HEK293 (cell line): Measurements from ENCODE around the gene PIGL.

Experiments
- BCL11A ChIP-seq: fragments of 450-650 bp; formaldehyde crosslinking; IDR thresholded peaks from 2 replicates; pipeline ENCODE4 v1.5.1; 2016; ENCODE audit warnings: low read depth, missing biosample characterization, missing genetic modification characterization
- FEZF1 ChIP-seq: fragments of 450-650 bp; formaldehyde crosslinking; IDR thresholded peaks from 2 replicates; pipeline ENCODE4 v1.5.1; 2016; ENCODE audit warnings: missing biosample characterization, missing genetic modification characterization
- GLI4 ChIP-seq: fragments of 450-650 bp; formaldehyde crosslinking; IDR thresholded peaks from 2 replicates; pipeline ENCODE4 v1.5.1; 2016; ENCODE audit warnings: missing biosample characterization, missing genetic modification characterization
- GLIS2 ChIP-seq: fragments of 450-650 bp; formaldehyde crosslinking; IDR thresholded peaks from 2 replicates; pipeline ENCODE4 v1.5.1; 2016; ENCODE audit warnings: missing biosample characterization, missing genetic modification characterization
- KLF8 ChIP-seq: fragments of 450-650 bp; formaldehyde crosslinking; IDR thresholded peaks from 2 replicates; pipeline ENCODE4 v1.5.1; 2016; ENCODE audit warnings: missing biosample characterization, missing genetic modification characterization
- PATZ1 ChIP-seq: fragments of 450-650 bp; formaldehyde crosslinking; IDR thresholded peaks from 2 replicates; pipeline ENCODE4 v1.5.1; 2016; ENCODE audit warnings: missing biosample characterization, missing genetic modification characterization
- SP2 ChIP-seq: fragments of 450-650 bp; formaldehyde crosslinking; IDR thresholded peaks from 2 replicates; pipeline ENCODE4 v1.5.1; 2016; ENCODE audit warnings: missing biosample characterization, missing genetic modification characterization
- TRIM28 ChIP-seq: IDR thresholded peaks from 2 replicates; pipeline ENCODE4 v1.6.1; 2011; ENCODE audit warnings: low read length, control low read depth, borderline replicate concordance
- WT1 ChIP-seq: fragments of 450-650 bp; formaldehyde crosslinking; IDR thresholded peaks from 2 replicates; pipeline ENCODE4 v1.5.1; 2016; ENCODE audit warnings: missing biosample characterization, missing genetic modification characterization
- ZNF112 ChIP-seq: fragments of 450-650 bp; formaldehyde crosslinking; IDR thresholded peaks from 2 replicates; pipeline ENCODE4 v1.5.0; 2017; ENCODE audit warnings: missing biosample characterization, missing genetic modification characterization
- ZNF133 ChIP-seq: fragments of 450-650 bp; formaldehyde crosslinking; IDR thresholded peaks from 2 replicates; pipeline ENCODE4 v1.5.1; 2016; ENCODE audit warnings: missing biosample characterization, missing genetic modification characterization
- ZNF146 ChIP-seq: fragments of 450-650 bp; formaldehyde crosslinking; IDR thresholded peaks from 2 replicates; pipeline ENCODE4 v1.5.1; 2016; ENCODE audit warnings: missing biosample characterization, missing genetic modification characterization
- ZNF341 ChIP-seq: fragments of 450-650 bp; formaldehyde crosslinking; IDR thresholded peaks from 2 replicates; pipeline ENCODE4; 2016; ENCODE audit warnings: low read depth, missing biosample characterization, missing genetic modification characterization
- ZNF394 ChIP-seq: fragments of 450-650 bp; formaldehyde crosslinking; IDR thresholded peaks from 2 replicates; pipeline ENCODE4 v1.5.1; 2016; ENCODE audit warnings: missing biosample characterization, missing genetic modification characterization, mild to moderate bottlenecking, moderate library complexity, borderline replicate concordance
- ZNF423 ChIP-seq: fragments of 450-650 bp; formaldehyde crosslinking; IDR thresholded peaks from 2 replicates; pipeline ENCODE4 v1.5.1; 2016; ENCODE audit warnings: missing biosample characterization, missing genetic modification characterization
- ZNF433 ChIP-seq: fragments of 450-650 bp; formaldehyde crosslinking; IDR thresholded peaks from 2 replicates; pipeline ENCODE4 v1.5.1; 2016; ENCODE audit warnings: missing biosample characterization, missing genetic modification characterization, low read depth
- ZNF514 ChIP-seq: fragments of 450-650 bp; formaldehyde crosslinking; IDR thresholded peaks from 2 replicates; pipeline ENCODE4 v1.5.1; 2016; ENCODE audit warnings: missing biosample characterization, missing genetic modification characterization
- ZNF555 ChIP-seq: fragments of 450-650 bp; formaldehyde crosslinking; conservative IDR thresholded peaks from 2 replicates; pipeline ENCODE4 v1.5.1; 2017; ENCODE audit warnings: missing biosample characterization, mild to moderate bottlenecking, missing genetic modification characterization, inconsistent platforms
- ZNF624 ChIP-seq: fragments of 450-650 bp; formaldehyde crosslinking; IDR thresholded peaks from 2 replicates; pipeline ENCODE4 v1.5.1; 2017; ENCODE audit warnings: missing biosample characterization, missing genetic modification characterization
- ZNF629 ChIP-seq: fragments of 450-650 bp; formaldehyde crosslinking; IDR thresholded peaks from 2 replicates; pipeline ENCODE4 v1.5.1; 2017; ENCODE audit warnings: missing biosample characterization, missing genetic modification characterization
- ZNF660 ChIP-seq: fragments of 450-650 bp; IDR thresholded peaks from 2 replicates; pipeline ENCODE4 v1.5.1; 2018; ENCODE audit warnings: missing biosample characterization, mild to moderate bottlenecking, missing genetic modification characterization
- ZSCAN5A ChIP-seq: fragments of 450-650 bp; formaldehyde crosslinking; IDR thresholded peaks from 2 replicates; pipeline ENCODE4 v1.5.1; 2016; ENCODE audit warnings: missing biosample characterization, missing genetic modification characterization
- TF ChIP-seq, protein P1 (sequence below): fragments of 450-650 bp; formaldehyde crosslinking; IDR thresholded peaks from 2 replicates; pipeline ENCODE4 v1.5.1; 2016; ENCODE audit warnings: missing biosample characterization, missing genetic modification characterization
- TF ChIP-seq, protein P2 (sequence below): fragments of 450-650 bp; formaldehyde crosslinking; IDR thresholded peaks from 2 replicates; pipeline ENCODE4 v1.5.1; 2017; ENCODE audit warnings: missing biosample characterization, mild to moderate bottlenecking, missing genetic modification characterization, moderate library complexity
- TF ChIP-seq, protein P3 (sequence below): fragments of 450-650 bp; formaldehyde crosslinking; IDR thresholded peaks from 2 replicates; pipeline ENCODE4 v1.5.1; 2016; ENCODE audit warnings: missing biosample characterization, missing genetic modification characterization, borderline replicate concordance
- TF ChIP-seq, protein P4 (sequence below): fragments of 450-650 bp; formaldehyde crosslinking; IDR thresholded peaks from 2 replicates; pipeline ENCODE4 v1.5.1; 2016; ENCODE audit warnings: missing biosample characterization, missing genetic modification characterization
- TF ChIP-seq, protein P5 (sequence below): fragments of 450-650 bp; formaldehyde crosslinking; IDR thresholded peaks from 2 replicates; pipeline ENCODE4 v1.5.1; 2016; ENCODE audit warnings: missing biosample characterization, missing genetic modification characterization, low read depth

PIGL gene

GRCh38 chr17:16352303-16352666, 135.3 kb downstream of the PIGL start (continued):
- TF ChIP-seq ZNF660 (tag by site-specific recombination) (peak; percentile 26; the same call in 1 of the 2 replicates), ZNF133 (tag by site-specific recombination) (no peak), SP2 (tag by site-specific recombination) (peak; percentile 24; the same call in 1 of the 2 replicates), FEZF1 (tag by site-specific recombination) (peak; percentile 36), KLF8 (tag by site-specific recombination) (no peak), ZNF146 (tag by site-specific recombination) (peak; percentile 33; the same call in 1 of the 2 replicates), ZNF423 (no peak), GLIS2 (tag by site-specific recombination) (no peak), BCL11A (tag by site-specific recombination) (no peak), ZNF629 (peak; percentile 31; the same call in 1 of the 2 replicates), ZNF433 (tag by site-specific recombination) (no peak), ZNF555 (tag by site-specific recombination) (no peak), ZNF514 (tag by site-specific recombination) (no peak), ZSCAN5A (tag by site-specific recombination) (no peak), TRIM28 (no peak), WT1 (tag by site-specific recombination) (0 out of 2 replicates have a peak, but pooled peaks have one; percentile 44), ZNF624 (no peak), PATZ1 (tag by site-specific recombination) (peak; percentile 65; the same call in 1 of the 2 replicates), GLI4 (tag by site-specific recombination) (0 out of 2 replicates have a peak, but pooled peaks have one; percentile 43), ZNF394 (tag by site-specific recombination) (peak; percentile 95), ZNF112 (tag by site-specific recombination) (no peak), ZNF341 (tag by site-specific recombination) (peak; percentile 76)
- TF ChIP-seq, protein P1, sequence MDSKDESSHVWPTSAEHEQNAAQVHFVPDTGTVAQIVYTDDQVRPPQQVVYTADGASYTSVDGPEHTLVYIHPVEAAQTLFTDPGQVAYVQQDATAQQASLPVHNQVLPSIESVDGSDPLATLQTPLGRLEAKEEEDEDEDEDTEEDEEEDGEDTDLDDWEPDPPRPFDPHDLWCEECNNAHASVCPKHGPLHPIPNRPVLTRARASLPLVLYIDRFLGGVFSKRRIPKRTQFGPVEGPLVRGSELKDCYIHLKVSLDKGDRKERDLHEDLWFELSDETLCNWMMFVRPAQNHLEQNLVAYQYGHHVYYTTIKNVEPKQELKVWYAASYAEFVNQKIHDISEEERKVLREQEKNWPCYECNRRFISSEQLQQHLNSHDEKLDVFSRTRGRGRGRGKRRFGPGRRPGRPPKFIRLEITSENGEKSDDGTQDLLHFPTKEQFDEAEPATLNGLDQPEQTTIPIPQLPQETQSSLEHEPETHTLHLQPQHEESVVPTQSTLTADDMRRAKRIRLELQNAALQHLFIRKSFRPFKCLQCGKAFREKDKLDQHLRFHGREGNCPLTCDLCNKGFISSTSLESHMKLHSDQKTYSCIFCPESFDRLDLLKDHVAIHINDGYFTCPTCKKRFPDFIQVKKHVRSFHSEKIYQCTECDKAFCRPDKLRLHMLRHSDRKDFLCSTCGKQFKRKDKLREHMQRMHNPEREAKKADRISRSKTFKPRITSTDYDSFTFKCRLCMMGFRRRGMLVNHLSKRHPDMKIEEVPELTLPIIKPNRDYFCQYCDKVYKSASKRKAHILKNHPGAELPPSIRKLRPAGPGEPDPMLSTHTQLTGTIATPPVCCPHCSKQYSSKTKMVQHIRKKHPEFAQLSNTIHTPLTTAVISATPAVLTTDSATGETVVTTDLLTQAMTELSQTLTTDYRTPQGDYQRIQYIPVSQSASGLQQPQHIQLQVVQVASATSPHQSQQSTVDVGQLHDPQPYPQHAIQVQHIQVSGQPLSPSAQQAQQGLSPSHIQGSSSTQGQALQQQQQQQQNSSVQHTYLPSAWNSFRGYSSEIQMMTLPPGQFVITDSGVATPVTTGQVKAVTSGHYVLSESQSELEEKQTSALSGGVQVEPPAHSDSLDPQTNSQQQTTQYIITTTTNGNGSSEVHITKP (tag by site-specific recombination) = 0 out of 2 replicates have a peak, but pooled peaks have one; percentile 27
- TF ChIP-seq, protein P2, sequence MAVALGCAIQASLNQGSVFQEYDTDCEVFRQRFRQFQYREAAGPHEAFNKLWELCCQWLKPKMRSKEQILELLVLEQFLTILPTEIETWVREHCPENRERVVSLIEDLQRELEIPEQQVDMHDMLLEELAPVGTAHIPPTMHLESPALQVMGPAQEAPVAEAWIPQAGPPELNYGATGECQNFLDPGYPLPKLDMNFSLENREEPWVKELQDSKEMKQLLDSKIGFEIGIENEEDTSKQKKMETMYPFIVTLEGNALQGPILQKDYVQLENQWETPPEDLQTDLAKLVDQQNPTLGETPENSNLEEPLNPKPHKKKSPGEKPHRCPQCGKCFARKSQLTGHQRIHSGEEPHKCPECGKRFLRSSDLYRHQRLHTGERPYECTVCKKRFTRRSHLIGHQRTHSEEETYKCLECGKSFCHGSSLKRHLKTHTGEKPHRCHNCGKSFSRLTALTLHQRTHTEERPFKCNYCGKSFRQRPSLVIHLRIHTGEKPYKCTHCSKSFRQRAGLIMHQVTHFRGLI (tag by site-specific recombination) = no peak
- TF ChIP-seq, protein P3, sequence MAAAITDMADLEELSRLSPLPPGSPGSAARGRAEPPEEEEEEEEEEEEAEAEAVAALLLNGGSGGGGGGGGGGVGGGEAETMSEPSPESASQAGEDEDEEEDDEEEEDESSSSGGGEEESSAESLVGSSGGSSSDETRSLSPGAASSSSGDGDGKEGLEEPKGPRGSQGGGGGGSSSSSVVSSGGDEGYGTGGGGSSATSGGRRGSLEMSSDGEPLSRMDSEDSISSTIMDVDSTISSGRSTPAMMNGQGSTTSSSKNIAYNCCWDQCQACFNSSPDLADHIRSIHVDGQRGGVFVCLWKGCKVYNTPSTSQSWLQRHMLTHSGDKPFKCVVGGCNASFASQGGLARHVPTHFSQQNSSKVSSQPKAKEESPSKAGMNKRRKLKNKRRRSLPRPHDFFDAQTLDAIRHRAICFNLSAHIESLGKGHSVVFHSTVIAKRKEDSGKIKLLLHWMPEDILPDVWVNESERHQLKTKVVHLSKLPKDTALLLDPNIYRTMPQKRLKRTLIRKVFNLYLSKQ (tag by site-specific recombination) = no peak
- TF ChIP-seq, protein P4, sequence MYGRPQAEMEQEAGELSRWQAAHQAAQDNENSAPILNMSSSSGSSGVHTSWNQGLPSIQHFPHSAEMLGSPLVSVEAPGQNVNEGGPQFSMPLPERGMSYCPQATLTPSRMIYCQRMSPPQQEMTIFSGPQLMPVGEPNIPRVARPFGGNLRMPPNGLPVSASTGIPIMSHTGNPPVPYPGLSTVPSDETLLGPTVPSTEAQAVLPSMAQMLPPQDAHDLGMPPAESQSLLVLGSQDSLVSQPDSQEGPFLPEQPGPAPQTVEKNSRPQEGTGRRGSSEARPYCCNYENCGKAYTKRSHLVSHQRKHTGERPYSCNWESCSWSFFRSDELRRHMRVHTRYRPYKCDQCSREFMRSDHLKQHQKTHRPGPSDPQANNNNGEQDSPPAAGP (tag by site-specific recombination) = no peak
- TF ChIP-seq, protein P5, sequence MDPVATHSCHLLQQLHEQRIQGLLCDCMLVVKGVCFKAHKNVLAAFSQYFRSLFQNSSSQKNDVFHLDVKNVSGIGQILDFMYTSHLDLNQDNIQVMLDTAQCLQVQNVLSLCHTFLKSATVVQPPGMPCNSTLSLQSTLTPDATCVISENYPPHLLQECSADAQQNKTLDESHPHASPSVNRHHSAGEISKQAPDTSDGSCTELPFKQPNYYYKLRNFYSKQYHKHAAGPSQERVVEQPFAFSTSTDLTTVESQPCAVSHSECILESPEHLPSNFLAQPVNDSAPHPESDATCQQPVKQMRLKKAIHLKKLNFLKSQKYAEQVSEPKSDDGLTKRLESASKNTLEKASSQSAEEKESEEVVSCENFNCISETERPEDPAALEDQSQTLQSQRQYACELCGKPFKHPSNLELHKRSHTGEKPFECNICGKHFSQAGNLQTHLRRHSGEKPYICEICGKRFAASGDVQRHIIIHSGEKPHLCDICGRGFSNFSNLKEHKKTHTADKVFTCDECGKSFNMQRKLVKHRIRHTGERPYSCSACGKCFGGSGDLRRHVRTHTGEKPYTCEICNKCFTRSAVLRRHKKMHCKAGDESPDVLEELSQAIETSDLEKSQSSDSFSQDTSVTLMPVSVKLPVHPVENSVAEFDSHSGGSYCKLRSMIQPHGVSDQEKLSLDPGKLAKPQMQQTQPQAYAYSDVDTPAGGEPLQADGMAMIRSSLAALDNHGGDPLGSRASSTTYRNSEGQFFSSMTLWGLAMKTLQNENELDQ (tag by site-specific recombination) = no peak
